Endodermal cell (in vitro differentiated cells): ENCODE results near the gene TTC21A. TPM values are rescaled to one million over a fixed set of nuclear protein-coding genes. Genes with fewer than 3 reads are reported as not detected.

Experiments used
- DNase-seq: peaks from one replicate; pipeline ENCODE4 v3.0.0-alpha.2; 2017
- H3K27ac ChIP-seq: 2 replicates; pipeline ENCODE4 v1.5.1; 2013; ENCODE audit warnings: mild to moderate bottlenecking, low read depth, low read length, moderate library complexity
- H3K27me3 ChIP-seq: 2 replicates; pipeline ENCODE4 v1.6.1; 2013; ENCODE audit warnings: mild to moderate bottlenecking, low read length, moderate library complexity; ENCODE audit not compliant: insufficient read depth, control insufficient read depth, poor library complexity, severe bottlenecking
- H3K36me3 ChIP-seq: 2 replicates; pipeline ENCODE4 v1.7.0; 2013; ENCODE audit warnings: mild to moderate bottlenecking, low read length, moderate library complexity; ENCODE audit not compliant: control insufficient read depth, insufficient read depth
- H3K4me1 ChIP-seq: one replicate; pipeline ENCODE4 v1.7.0; 2013; ENCODE audit warnings: low read length; ENCODE audit not compliant: control insufficient read depth, insufficient read depth
- H3K4me3 ChIP-seq: 2 replicates; pipeline ENCODE4 v1.5.1; 2013; ENCODE audit warnings: mild to moderate bottlenecking, low read length, moderate library complexity
- H3K9ac ChIP-seq: 2 replicates; pipeline ENCODE4 v1.6.1; 2013; ENCODE audit warnings: mild to moderate bottlenecking, low read length, moderate library complexity; ENCODE audit not compliant: poor library complexity, severe bottlenecking; ENCODE audit errors: extremely low read depth
- H3K9me3 ChIP-seq: 2 replicates; pipeline ENCODE4 v1.6.1; 2013; ENCODE audit warnings: mild to moderate bottlenecking, low read length, moderate library complexity; ENCODE audit not compliant: control insufficient read depth
- H3K27ac Mint-ChIP-seq: 2 replicates; pipeline ENCODE4 v1.8.0; 2020; ENCODE audit warnings: mixed read lengths
- H3K27me3 Mint-ChIP-seq: 2 replicates; pipeline ENCODE4 v1.8.0; 2021; ENCODE audit warnings: mild to moderate bottlenecking, mixed read lengths; ENCODE audit not compliant: insufficient read depth
- H3K36me3 Mint-ChIP-seq: 2 replicates; pipeline ENCODE4 v1.8.0; 2020; ENCODE audit warnings: low read depth, mixed read lengths
- H3K4me1 Mint-ChIP-seq: 2 replicates; pipeline ENCODE4 v1.8.0; 2020; ENCODE audit warnings: mixed read lengths
- H3K4me3 Mint-ChIP-seq: 2 replicates; pipeline ENCODE4 v1.8.0; 2020; ENCODE audit warnings: mild to moderate bottlenecking, moderate library complexity, mixed read lengths
- H3K9me3 Mint-ChIP-seq: 2 replicates; pipeline ENCODE4 v1.8.0; 2020; ENCODE audit warnings: mild to moderate bottlenecking, mixed read lengths
- CTCF ChIP-seq: fragments of 200-600 bp; sonication (generic); conservative IDR thresholded peaks from 2 replicates; pipeline ENCODE4 v1.5.0; 2021; ENCODE audit warnings: antibody characterized with exemption, mild to moderate bottlenecking
- WGBS, 2 experiments: methylation state at CpG; one replicate each; pipeline versions ENCODE4 v1.1.5 to v1.1.7; 2013; ENCODE audit warnings: missing lambda C conversion rate in 2 of 2, mixed read lengths in 1 of 2; ENCODE audit not compliant: insufficient coverage in 1 of 2, insufficient read length in 1 of 2; 5-methylcytosine and 5-hydroxymethylcytosine counted together
- total RNA-seq, 2 donors: library from RNA; stranded (reverse); fragmentation: NEBNext Ultra II Directional in 1 of 2; extraction: Animal tissue kit (Norgen Biotek cat#: 25700) in 1 of 2; gene quantifications; 2 replicates in 1 of 2; 3 replicates in 1 of 2; pipeline ENCODE4 v1.2.1, GENCODE V29; 2021

TTC21A gene
- total RNA-seq, 2 donors from 2014 or later = 5.7 to 5.8 TPM

DNA sequence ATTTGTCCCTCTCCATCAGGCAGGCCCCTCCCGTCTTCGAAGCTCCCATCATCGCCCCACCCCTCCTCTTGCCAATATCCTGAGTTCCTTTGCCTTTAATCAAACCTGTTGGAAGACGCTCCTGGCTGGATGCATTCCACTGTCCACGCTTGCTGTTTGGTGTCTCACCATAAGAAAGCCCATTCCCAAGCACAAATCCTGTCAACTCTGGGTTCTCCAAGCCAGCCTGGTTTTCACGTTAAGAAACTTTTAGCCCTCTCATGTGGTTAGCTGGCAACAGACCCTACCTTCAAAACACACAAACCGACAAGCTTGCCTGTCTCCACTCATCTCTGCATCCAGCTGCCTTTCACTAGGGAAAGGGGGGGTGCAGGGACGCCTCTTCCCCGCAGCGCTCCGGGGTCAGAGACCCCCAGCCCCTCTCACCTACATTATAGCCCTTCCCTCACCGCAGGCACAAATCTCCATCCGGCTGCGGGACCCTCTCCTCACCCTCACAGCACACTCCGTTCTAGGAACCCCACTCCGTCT lies 1.1 kb upstream of the TTC21A start:
- Histone ChIP-seq H3K9ac (peak overlapping the region; percentile 86), H3K9me3 (no peaks in the 10 kb centered on the region), H3K4me1 (no peaks in the 10 kb centered on the region), H3K27me3 (no peaks in the 10 kb centered on the region), H3K27ac (no peak overlapping the region), H3K4me3 (peak overlapping the region; percentile 92), H3K36me3 (no peaks in the 10 kb centered on the region)
- Mint-ChIP-seq H3K4me3 (peak overlapping the region; percentile 96), H3K27ac (peak overlapping the region; percentile 83), H3K27me3 (peaks cover 6% of the 10 kb centered on the region), H3K4me1 (peaks cover 16% of the 10 kb centered on the region), H3K36me3 (no peaks in the 10 kb centered on the region), H3K9me3 (no peaks in the 10 kb centered on the region)
- DNase-seq = peak; percentile 64
- TF ChIP-seq CTCF = no peak
- 13 to 36% methylated on average over 6 to 16 of the region's 16 CpGs for WGBS, 2 experiments

- Mint-ChIP-seq H3K27ac (peak overlapping the region; percentile 83), H3K27me3 (peaks cover 6% of the 10 kb centered on the region), H3K4me1 (peaks cover 16% of the 10 kb centered on the region), H3K4me3 (peak overlapping the region; percentile 96), H3K36me3 (no peaks in the 10 kb centered on the region), H3K9me3 (no peaks in the 10 kb centered on the region)
- Histone ChIP-seq H3K27ac (peak overlapping the region; percentile 51), H3K9me3 (no peaks in the 10 kb centered on the region), H3K4me1 (no peaks in the 10 kb centered on the region), H3K4me3 (peak overlapping the region; percentile 92), H3K9ac (peak overlapping the region; percentile 86), H3K36me3 (no peaks in the 10 kb centered on the region), H3K27me3 (no peaks in the 10 kb centered on the region)
- 0% methylated on average over 11 to 55 of the region's 55 CpGs for WGBS, 2 experiments
- DNase-seq = peak; percentile 85
- no peak for TF ChIP-seq CTCF
Measured at GRCh38 chr3:39106851-39107387, 561 bp upstream of the TTC21A start.

GRCh38 chr3:39108200-39108710 lies 775 bp downstream of the TTC21A start:
- Histone ChIP-seq H3K36me3 (no peaks in the 10 kb centered on the region), H3K9ac (peak overlapping the region; percentile 86), H3K9me3 (no peaks in the 10 kb centered on the region), H3K4me3 (peak overlapping the region; percentile 92), H3K27me3 (no peaks in the 10 kb centered on the region), H3K4me1 (no peaks in the 10 kb centered on the region), H3K27ac (no peak overlapping the region)
- peak overlapping the region; percentile 91 for H3K27ac Mint-ChIP-seq
- no peak for DNase-seq
- peaks cover 6% of the 10 kb centered on the region for H3K27me3 Mint-ChIP-seq
- 60 to 73% methylated on average over 1 to 2 of the region's 2 CpGs for WGBS, 2 experiments
- peaks cover 16% of the 10 kb centered on the region for H3K4me1 Mint-ChIP-seq
- peak overlapping the region; percentile 96 for H3K4me3 Mint-ChIP-seq
- H3K9me3 Mint-ChIP-seq = no peaks in the 10 kb centered on the region
- no peaks in the 10 kb centered on the region for H3K36me3 Mint-ChIP-seq
- TF ChIP-seq CTCF = no peak
